HepG2 (cell line): Measurements from ENCODE around the gene OR2B2. TPM values are rescaled to one million over a fixed set of nuclear protein-coding genes. Genes with fewer than 3 reads are reported as not detected.

Source experiments
- ADNP ChIP-seq: sonication (generic); formaldehyde crosslinking; IDR thresholded peaks from 2 replicates; pipeline ENCODE4 v1.4.0; 2020; ENCODE audit warnings: missing genetic modification reagents
- MAZ ChIP-seq, 2 experiments: sonication (generic) in 1 of 2; formaldehyde crosslinking in 1 of 2; IDR thresholded peaks; 2 replicates each; pipeline versions ENCODE4 v1.5.0 to v1.6.1; 2012 to 2020; ENCODE audit warnings: low read depth in 2 of 2, mild to moderate bottlenecking in 2 of 2, borderline replicate concordance in 1 of 2, improper control_type of control experiment in 1 of 2, low read length in 1 of 2, missing genetic modification reagents in 1 of 2, moderate library complexity in 1 of 2
- MIXL1 ChIP-seq: IDR thresholded peaks from 2 replicates; pipeline ENCODE4 v1.6.1; 2016
- MYC ChIP-seq: sonication (generic); formaldehyde crosslinking; IDR thresholded peaks from 2 replicates; pipeline ENCODE4 v1.9.0; 2021; ENCODE audit warnings: missing genetic modification reagents, borderline replicate concordance
- NFKBIZ ChIP-seq: IDR thresholded peaks from 2 replicates; pipeline ENCODE4 v1.6.1; 2018; ENCODE audit warnings: missing genetic modification reagents, missing compliant biosample characterization
- NR2F2 ChIP-seq: IDR thresholded peaks from 2 replicates; pipeline ENCODE4 v1.6.1; 2012; ENCODE audit warnings: low read depth, inconsistent platforms, borderline replicate concordance
- PAWR ChIP-seq: sonication (generic); formaldehyde crosslinking; IDR thresholded peaks from 2 replicates; pipeline ENCODE4 v1.4.0; 2020; ENCODE audit warnings: missing genetic modification reagents, mild to moderate bottlenecking, borderline replicate concordance
- TEAD2 ChIP-seq: sonication (generic); formaldehyde crosslinking; IDR thresholded peaks from 2 replicates; pipeline ENCODE4 v1.9.0; 2021; ENCODE audit warnings: missing genetic modification reagents
- U2AF1 ChIP-seq: fragments of 200-400 bp; formaldehyde crosslinking; optimal IDR thresholded peaks from 2 replicates; pipeline ENCODE3; 2017; ENCODE audit warnings: mild to moderate bottlenecking, low read depth, low read length
- U2AF2 ChIP-seq: fragments of 200-400 bp; formaldehyde crosslinking; IDR thresholded peaks from 2 replicates; pipeline ENCODE4 v1.6.1; 2017; ENCODE audit warnings: low read depth, mild to moderate bottlenecking, low read length
- ZBTB39 ChIP-seq: sonication (generic); formaldehyde crosslinking; IDR thresholded peaks from 2 replicates; pipeline ENCODE4 v1.5.0; 2020; ENCODE audit warnings: missing genetic modification reagents
- ZFAT ChIP-seq: sonication (generic); formaldehyde crosslinking; conservative IDR thresholded peaks from 2 replicates; pipeline ENCODE4 v1.8.1; 2023; ENCODE audit warnings: missing genetic modification reagents, inconsistent platforms
- ZNF138 ChIP-seq: sonication (generic); formaldehyde crosslinking; IDR thresholded peaks from 2 replicates; pipeline ENCODE4 v1.5.0; 2020; ENCODE audit warnings: mild to moderate bottlenecking, low read depth, missing genetic modification reagents
- ZNF383 ChIP-seq: sonication (generic); formaldehyde crosslinking; IDR thresholded peaks from 2 replicates; pipeline ENCODE4 v1.4.0; 2020; ENCODE audit warnings: missing genetic modification reagents, mild to moderate bottlenecking, borderline replicate concordance
- ZNF670 ChIP-seq: sonication (generic); formaldehyde crosslinking; IDR thresholded peaks from 2 replicates; pipeline ENCODE4 v1.8.0; 2022; ENCODE audit warnings: mild to moderate bottlenecking, missing genetic modification reagents, borderline replicate concordance
- polyA plus RNA-seq, 8 experiments: library from polyadenylated mRNA; depleted of rRNA in 3 of 8; stranded (reverse) in 7 of 8; unstranded in 1 of 8; fragments of >200 nt; fragmentation: Illumina TruSeq in 4 of 8; extraction: Trizol in 4 of 8; gene quantifications; 2 replicates each; pipeline versions ENCODE4 v1.2.1 to v1.2.3, GENCODE V29; 2011 to 2016; ENCODE audit warnings: low read depth in 4 of 8, missing spikeins in 1 of 8, mixed read lengths in 1 of 8; ENCODE audit not compliant: insufficient read depth in 1 of 8
- total RNA-seq, 5 experiments: library from RNA; depleted of rRNA; stranded (reverse); fragments of >200 nt; fragmentation: Illumina TruSeq; extraction: Trizol; gene quantifications; 2 replicates each; pipeline ENCODE4 v1.2.3, GENCODE V29; 2016; ENCODE audit warnings: low read depth in 1 of 5
- TF ChIP-seq, protein P1 (sequence below): sonication (generic); formaldehyde crosslinking; conservative IDR thresholded peaks from 2 replicates; pipeline ENCODE4 v1.4.0; 2020; ENCODE audit warnings: missing genetic modification reagents
- TF ChIP-seq, protein P2 (sequence below): sonication (generic); formaldehyde crosslinking; IDR thresholded peaks from 2 replicates; pipeline ENCODE4 v1.5.0; 2020; ENCODE audit warnings: missing genetic modification reagents, mild to moderate bottlenecking, borderline replicate concordance
- TF ChIP-seq, protein P3 (sequence below): fragments of 450-650 bp; IDR thresholded peaks from 2 replicates; pipeline ENCODE4 v1.6.1; 2017; ENCODE audit warnings: mild to moderate bottlenecking
- TF ChIP-seq, protein P4 (sequence below): IDR thresholded peaks from 2 replicates; pipeline ENCODE4 v1.6.1; 2016; ENCODE audit warnings: missing compliant biosample characterization, missing genetic modification reagents, borderline replicate concordance

The OR2B2 gene
- total and polyA plus RNA-seq, 2 of the 13 experiments (the other 11 are each of a cell fraction or from before 2014, with no cell fraction given) = not detected

DNA sequence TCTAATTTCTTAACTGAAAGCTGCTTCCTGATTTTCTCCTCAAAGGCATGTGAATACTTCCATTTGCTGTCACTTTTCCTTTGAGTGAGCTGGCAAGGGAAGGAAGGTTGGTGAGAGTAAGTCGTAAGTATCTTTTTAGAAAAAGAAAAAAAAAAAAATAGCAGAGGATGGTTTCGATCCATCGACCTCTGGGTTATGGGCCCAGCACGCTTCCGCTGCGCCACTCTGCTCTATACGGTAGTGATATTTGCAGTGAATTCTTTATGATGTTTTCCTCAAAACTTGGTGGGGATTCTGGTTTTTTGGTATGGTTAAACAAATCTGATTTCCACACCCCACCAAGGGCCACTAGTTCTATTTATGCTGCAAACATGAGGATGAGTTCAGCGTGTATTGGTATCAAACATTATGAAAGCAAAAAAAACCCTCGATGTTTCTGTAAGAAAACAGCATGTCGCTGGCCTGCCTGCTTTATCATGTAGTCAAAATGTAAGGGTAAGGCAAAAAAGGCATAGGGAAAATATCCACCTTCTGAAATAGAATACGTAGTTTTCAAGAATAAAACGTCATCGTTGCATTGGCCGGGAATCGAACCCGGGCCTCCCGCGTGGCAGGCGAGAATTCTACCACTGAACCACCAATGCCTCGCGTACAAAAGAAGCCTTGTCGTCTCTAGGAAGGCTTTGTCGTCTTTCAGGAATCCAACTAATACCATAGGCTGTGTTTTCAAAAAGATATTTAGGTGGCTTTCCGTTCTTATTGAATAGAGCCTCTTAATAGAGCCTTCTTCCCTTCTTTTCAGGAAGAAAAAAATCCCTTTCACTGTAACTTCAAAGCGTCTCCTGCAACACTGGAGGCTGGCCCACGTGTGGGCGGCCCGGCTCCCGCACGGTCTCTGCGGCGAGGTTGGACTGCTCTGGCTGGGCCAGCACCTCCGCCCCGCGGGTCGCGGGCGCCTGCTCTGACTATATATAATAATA, 9.6 kb downstream of the OR2B2 start (continued):
- TF ChIP-seq ZBTB39 (CRISPR knock-in tag) = no peak
- TF ChIP-seq ADNP = no peak
- TF ChIP-seq ZNF383 = no peak
- TF ChIP-seq U2AF1 = peak; percentile 17
- TF ChIP-seq ZFAT (CRISPR knock-in tag) = no peak
- TF ChIP-seq PAWR (CRISPR knock-in tag) = no peak
- TF ChIP-seq, protein P1, sequence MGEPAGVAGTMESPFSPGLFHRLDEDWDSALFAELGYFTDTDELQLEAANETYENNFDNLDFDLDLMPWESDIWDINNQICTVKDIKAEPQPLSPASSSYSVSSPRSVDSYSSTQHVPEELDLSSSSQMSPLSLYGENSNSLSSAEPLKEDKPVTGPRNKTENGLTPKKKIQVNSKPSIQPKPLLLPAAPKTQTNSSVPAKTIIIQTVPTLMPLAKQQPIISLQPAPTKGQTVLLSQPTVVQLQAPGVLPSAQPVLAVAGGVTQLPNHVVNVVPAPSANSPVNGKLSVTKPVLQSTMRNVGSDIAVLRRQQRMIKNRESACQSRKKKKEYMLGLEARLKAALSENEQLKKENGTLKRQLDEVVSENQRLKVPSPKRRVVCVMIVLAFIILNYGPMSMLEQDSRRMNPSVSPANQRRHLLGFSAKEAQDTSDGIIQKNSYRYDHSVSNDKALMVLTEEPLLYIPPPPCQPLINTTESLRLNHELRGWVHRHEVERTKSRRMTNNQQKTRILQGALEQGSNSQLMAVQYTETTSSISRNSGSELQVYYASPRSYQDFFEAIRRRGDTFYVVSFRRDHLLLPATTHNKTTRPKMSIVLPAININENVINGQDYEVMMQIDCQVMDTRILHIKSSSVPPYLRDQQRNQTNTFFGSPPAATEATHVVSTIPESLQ (CRISPR knock-in tag) = no peak
- peak; percentile 28; the same call in 1 of the 2 replicates for TF ChIP-seq NR2F2
- peak; percentile 76 for TF ChIP-seq ZNF670 (CRISPR knock-in tag)
- no peak for TF ChIP-seq ZNF138 (CRISPR knock-in tag)
- TF ChIP-seq MIXL1 (CRISPR knock-in tag) = peak; percentile 64
- TF ChIP-seq MAZ (IDR thresholded peaks at IDR 0.05; ENCODE audit: borderline replicate concordance, low read depth, low read length) = peak; percentile 36; the same call in 1 of the 2 replicates
- TF ChIP-seq MAZ (CRISPR knock-in tag; IDR thresholded peaks at IDR 0.05; ENCODE audit: low read depth) = no peak
- TF ChIP-seq TEAD2 (CRISPR knock-in tag) = no peak
- TF ChIP-seq, protein P2, sequence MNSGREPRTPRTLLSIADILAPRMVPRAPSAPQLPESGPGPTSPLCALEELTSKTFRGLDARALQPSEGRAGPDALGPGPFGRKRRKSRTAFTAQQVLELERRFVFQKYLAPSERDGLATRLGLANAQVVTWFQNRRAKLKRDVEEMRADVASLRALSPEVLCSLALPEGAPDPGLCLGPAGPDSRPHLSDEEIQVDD = no peak
- TF ChIP-seq U2AF2 = no peak
- TF ChIP-seq NFKBIZ (CRISPR knock-in tag) = peak; percentile 86; the same call in 1 of the 2 replicates
- peak; percentile 68; the same call in 1 of the 2 replicates for TF ChIP-seq MYC (CRISPR knock-in tag)
- TF ChIP-seq, protein P3, sequence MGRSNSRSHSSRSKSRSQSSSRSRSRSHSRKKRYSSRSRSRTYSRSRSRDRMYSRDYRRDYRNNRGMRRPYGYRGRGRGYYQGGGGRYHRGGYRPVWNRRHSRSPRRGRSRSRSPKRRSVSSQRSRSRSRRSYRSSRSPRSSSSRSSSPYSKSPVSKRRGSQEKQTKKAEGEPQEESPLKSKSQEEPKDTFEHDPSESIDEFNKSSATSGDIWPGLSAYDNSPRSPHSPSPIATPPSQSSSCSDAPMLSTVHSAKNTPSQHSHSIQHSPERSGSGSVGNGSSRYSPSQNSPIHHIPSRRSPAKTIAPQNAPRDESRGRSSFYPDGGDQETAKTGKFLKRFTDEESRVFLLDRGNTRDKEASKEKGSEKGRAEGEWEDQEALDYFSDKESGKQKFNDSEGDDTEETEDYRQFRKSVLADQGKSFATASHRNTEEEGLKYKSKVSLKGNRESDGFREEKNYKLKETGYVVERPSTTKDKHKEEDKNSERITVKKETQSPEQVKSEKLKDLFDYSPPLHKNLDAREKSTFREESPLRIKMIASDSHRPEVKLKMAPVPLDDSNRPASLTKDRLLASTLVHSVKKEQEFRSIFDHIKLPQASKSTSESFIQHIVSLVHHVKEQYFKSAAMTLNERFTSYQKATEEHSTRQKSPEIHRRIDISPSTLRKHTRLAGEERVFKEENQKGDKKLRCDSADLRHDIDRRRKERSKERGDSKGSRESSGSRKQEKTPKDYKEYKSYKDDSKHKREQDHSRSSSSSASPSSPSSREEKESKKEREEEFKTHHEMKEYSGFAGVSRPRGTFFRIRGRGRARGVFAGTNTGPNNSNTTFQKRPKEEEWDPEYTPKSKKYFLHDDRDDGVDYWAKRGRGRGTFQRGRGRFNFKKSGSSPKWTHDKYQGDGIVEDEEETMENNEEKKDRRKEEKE = no peak
- TF ChIP-seq, protein P4, sequence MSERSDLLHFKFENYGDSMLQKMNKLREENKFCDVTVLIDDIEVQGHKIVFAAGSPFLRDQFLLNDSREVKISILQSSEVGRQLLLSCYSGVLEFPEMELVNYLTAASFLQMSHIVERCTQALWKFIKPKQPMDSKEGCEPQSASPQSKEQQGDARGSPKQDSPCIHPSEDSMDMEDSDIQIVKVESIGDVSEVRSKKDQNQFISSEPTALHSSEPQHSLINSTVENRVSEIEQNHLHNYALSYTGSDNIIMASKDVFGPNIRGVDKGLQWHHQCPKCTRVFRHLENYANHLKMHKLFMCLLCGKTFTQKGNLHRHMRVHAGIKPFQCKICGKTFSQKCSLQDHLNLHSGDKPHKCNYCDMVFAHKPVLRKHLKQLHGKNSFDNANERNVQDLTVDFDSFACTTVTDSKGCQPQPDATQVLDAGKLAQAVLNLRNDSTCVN (CRISPR knock-in tag) = peak; percentile 69; the same call in 1 of the 2 replicates
